GM13977 (cell line): ENCODE results near the gene L3MBTL4.
"Not testable (repeated sequence)": the region's sequence is repeated elsewhere in the genome, so short reads cannot be mapped to it uniquely, and the experiment has no call there.

Source experiments
- DNase-seq: peaks from one replicate; pipeline ENCODE4 v3.0.0; 2012; ENCODE audit warnings: low spot score
- in situ Hi-C: fragments of 300-500 bp; cut with MboI; formaldehyde crosslinking; loops from one replicate; pipeline ENCODE4 v1.12.0; 2022; ENCODE audit warnings: low sequenced_read_pairs, low pct_unique_long_range_greater_than_20kb, mixed read lengths, inconsistent platforms; ENCODE audit not compliant: unreplicated experiment
- TF ChIP-seq, protein P1 (sequence below): IDR thresholded peaks from 2 replicates; pipeline ENCODE4 v1.5.1; 2012; ENCODE audit warnings: mild to moderate bottlenecking, control low read depth; ENCODE audit not compliant: insufficient read depth; ENCODE audit errors: extremely low read depth, missing control alignments

The L3MBTL4 gene

DNA sequence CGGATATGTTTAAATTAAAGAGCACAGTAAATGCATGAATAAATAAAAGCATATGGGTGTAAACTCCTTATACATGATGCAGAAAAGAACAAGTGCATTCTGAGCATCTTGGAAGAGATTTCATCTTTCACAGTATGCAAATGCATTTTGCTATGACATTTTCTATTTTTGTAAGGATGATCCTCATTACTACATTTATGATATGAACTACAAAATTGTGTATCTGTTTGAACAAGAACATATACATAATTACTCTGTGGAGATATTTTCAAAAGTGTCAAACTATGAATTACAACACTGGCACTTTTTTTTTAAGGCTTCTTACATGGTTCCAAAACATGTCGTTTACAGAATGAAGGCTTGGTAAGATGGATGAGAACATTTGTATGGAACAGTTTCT lies 335.3 kb downstream of the L3MBTL4 start:
- in situ Hi-C loops: no loop called here
- DNase-seq: no peak

DNA sequence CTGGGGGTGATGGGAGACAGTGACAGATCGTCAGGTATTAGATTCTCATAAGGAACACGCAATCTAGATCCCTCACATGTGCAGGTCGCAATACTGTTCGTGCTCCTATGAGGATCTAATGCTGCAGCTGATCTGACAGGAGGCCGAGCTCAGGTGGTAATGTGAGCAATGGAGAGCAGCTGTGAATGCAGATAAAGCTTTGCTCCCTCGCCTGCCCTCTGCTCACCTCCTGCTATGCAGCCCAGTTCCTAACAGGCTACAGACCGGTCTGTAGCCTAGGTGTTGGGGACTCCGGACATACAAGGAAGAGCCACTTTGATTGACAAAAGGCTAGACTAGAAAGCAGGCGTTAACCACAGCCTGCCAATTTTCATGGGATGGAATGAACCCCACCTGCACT lies 335.8 kb downstream of the L3MBTL4 start:
- TF ChIP-seq, protein P1, sequence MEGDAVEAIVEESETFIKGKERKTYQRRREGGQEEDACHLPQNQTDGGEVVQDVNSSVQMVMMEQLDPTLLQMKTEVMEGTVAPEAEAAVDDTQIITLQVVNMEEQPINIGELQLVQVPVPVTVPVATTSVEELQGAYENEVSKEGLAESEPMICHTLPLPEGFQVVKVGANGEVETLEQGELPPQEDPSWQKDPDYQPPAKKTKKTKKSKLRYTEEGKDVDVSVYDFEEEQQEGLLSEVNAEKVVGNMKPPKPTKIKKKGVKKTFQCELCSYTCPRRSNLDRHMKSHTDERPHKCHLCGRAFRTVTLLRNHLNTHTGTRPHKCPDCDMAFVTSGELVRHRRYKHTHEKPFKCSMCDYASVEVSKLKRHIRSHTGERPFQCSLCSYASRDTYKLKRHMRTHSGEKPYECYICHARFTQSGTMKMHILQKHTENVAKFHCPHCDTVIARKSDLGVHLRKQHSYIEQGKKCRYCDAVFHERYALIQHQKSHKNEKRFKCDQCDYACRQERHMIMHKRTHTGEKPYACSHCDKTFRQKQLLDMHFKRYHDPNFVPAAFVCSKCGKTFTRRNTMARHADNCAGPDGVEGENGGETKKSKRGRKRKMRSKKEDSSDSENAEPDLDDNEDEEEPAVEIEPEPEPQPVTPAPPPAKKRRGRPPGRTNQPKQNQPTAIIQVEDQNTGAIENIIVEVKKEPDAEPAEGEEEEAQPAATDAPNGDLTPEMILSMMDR: no peak
- no peak for DNase-seq
- in situ Hi-C loops: no loop called here

More for the DNA sequence above, 335.3 kb downstream of the L3MBTL4 start:
- TF ChIP-seq, protein P1: no peak

DNA sequence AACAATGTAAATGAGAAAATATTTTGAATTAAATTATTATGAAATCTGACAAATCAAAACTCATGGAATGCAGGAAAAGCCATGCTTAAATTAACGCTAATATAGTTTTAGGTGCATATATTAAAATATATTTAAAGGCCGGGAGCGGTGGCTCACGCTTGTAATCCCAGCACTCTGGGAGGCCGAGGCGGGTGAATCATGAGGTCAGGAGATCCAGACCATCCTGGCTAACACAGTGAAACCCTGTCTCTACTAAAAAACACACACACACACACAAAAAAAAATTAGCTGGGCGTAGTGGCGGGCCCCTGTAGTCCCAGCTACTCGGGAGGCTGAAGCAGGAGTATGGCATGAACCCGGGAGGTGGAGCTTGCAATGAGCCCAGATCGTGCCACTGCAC lies 342.3 kb downstream of the L3MBTL4 start:
- in situ Hi-C loops, DNase-seq: not testable (repeated sequence)

DNA sequence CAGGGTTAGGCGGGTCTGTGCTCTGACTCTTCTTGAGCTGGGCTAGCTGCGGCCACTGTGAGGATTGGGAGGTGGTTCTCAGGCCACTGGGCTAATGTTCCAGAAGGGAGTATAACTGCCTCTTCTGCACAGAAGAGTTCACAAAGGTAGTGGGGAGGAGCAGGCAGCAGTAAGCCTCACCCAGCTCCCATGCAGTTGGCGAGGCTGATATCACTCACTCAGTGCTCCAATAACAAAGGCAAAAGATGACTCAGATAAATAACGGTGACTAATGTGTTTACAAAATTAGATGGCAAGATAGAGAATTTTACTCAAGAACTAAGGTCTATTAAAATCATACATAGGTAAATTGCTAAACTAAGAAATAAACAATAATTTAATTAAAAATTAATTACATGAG lies 345.2 kb downstream of the L3MBTL4 start:
- in situ Hi-C loops: no loop called here
- no peak for DNase-seq
- TF ChIP-seq, protein P1: no peak

DNA sequence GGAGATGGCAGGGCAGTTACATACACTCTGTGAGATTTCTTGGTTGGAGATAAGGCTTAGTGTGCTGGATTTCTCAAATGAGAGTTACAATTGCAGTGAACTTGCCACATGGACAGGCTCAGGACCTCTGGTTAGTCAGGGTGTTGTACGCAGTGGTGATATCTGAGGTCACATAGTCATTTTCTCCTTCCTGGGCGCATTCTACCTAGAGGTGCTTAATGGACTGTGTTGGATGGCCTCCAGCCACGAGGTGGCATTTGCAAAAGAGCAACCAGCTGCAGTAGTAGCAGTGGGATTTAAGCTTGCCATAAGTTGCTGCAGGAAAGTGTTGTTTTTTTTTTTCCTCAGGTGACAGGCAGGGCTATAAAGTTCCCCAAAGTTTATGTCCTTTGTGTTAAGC lies 345.6 kb downstream of the L3MBTL4 start:
- no peak for DNase-seq
- in situ Hi-C loops: no loop called here
- TF ChIP-seq, protein P1: no peak

DNA sequence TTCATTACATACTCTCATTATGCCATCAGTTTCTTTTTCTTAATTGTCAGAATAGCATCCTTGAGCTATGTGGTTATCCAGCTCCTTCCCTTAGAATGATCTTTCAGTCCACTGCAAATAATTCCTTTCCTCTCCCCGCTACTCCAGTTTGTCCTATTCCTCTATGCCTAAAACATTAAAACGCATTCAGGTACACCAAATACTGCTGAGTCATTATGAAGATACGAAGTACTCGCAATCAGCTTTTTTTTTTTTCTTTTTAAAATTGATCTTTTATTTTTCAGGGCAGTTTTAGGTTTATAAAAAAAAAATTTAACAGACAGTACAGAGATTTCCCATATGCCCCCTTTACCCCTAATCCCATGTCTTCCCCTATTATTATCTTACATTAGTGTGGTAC lies 354.6 kb downstream of the L3MBTL4 start:
- DNase-seq: no peak
- TF ChIP-seq, protein P1: no peak
- in situ Hi-C loops: no loop called here

DNA sequence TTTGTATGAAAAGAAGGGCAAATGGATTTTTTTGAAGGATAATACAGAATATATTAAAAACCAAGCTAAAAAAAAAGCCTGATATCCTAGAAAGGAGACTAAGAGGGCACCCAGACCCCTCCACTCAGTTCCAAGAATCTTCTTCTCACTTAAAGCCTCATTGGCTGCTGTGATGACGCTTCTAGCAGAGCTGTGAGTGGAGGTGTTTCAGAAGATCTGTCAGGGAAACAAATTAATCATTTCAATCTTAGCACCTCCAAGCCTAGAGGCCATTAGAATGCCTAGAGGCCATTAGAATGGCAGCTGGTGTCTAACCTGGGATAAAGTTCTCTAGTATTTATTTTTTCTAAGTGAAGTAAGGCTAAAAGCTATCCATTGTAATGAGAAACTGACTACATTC lies 355.2 kb downstream of the L3MBTL4 start:
- TF ChIP-seq, protein P1: no peak
- no peak for DNase-seq
- in situ Hi-C loops: no loop called here
